Testis (tissue), 2 donors: ENCODE data around the gene TIPARP.

Experiments used
- POLR2A ChIP-seq: fragments of 450-650 bp; IDR thresholded peaks from one replicate; pipeline ENCODE4 v1.6.1; 2017; ENCODE audit warnings: antibody characterized with exemption, mild to moderate bottlenecking, moderate library complexity
- TF ChIP-seq, protein P1 (sequence below), 3 experiments: fragments of 450-650 bp in 2 of 3; fragments of 200-600 bp in 1 of 3; sonication (generic) in 1 of 3; IDR thresholded peaks; one replicate each; pipeline ENCODE4 v1.5.1; 2016 to 2019; ENCODE audit warnings: antibody characterized with exemption in 3 of 3, mild to moderate bottlenecking in 2 of 3, moderate library complexity in 1 of 3

DNA sequence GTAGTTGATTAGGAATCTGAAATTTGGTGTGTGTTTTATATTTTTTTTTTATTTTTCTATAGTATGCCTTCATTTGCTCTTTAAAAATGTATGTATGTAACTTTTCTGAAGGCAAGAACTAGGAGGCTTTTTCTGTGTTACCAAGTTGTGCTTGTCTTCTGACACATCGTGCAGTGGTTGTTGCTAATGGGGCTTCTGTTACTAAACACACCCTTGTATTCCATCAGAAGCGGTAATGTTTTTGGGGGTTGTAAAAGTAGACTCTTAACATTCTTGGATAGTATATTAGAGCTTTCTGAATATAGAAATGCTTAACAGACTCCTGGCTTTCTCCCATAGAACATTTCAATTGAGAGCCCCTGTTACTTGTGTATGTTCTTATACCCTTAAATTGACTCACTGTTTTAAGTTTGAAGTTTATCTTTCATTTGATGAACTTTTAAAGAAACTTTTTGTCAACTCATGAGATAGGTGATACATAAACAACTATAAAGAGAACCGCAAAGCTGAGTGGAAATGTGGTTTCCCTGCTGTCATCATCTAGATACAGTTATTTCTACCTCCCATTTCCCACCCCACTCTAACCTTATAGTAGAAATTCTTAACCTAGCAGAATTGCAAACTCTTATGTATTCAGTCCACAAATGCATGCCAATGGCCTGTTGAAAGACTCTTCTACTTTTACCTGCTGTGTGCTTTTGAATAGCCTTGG, 2.5 kb downstream of the TIPARP start:
- TF ChIP-seq, protein P1, sequence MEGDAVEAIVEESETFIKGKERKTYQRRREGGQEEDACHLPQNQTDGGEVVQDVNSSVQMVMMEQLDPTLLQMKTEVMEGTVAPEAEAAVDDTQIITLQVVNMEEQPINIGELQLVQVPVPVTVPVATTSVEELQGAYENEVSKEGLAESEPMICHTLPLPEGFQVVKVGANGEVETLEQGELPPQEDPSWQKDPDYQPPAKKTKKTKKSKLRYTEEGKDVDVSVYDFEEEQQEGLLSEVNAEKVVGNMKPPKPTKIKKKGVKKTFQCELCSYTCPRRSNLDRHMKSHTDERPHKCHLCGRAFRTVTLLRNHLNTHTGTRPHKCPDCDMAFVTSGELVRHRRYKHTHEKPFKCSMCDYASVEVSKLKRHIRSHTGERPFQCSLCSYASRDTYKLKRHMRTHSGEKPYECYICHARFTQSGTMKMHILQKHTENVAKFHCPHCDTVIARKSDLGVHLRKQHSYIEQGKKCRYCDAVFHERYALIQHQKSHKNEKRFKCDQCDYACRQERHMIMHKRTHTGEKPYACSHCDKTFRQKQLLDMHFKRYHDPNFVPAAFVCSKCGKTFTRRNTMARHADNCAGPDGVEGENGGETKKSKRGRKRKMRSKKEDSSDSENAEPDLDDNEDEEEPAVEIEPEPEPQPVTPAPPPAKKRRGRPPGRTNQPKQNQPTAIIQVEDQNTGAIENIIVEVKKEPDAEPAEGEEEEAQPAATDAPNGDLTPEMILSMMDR (IDR thresholded peaks at IDR 0.05): no peak
- no peak for TF ChIP-seq POLR2A
